ENCODE results near the gene INF2.
"Not testable (repeated sequence)": the region's sequence is repeated elsewhere in the genome, so short reads cannot be mapped to it uniquely, and the experiment has no call there.

INF2 gene

DNA sequence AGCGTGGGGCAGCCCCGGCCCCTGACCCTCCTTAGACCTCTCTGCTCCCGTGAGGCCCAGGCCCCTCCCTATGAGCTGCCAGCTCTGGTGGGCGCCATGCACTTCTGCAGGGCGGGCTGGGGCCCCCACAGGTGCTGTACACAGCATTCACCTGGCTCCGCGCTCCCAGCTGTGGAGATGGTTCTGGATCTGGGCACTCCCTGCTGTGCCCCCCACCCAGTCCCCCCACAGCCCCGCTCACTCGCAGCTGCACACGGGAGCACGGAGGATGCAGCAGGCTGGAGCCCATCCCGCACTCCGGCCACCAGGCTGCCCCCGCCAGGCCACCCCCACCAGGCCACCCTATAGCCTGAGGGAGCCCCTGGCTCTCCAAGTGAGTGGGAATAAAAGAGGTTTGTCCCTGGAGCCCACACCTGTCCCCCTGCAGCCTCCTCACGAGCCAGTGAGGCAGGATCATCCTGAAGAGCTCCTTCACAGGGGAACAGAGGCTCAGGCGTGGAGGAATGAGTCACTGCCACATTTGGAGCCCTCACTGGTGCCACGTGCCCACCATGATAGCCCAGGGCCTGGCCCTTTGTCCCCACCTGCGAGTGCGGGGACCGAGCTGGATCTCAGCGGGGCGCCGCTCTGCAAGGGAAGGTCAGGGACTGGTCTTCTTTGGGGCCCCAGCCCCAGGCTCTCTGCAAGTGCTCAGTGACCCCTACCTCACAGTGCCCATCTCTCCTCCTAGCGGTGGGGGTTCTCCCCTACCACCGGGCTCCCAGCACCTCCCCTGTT is 36.5 kb downstream of the INF2 start:
- H3K4me1 ChIP-seq (ENCODE audit: low read length): peaks cover 10% of the 10 kb centered on the region; the same call in 1 of the 2 replicates
- no peak overlapping the region for H3K9ac ChIP-seq (ENCODE audit: low read length)
- no peaks in the 10 kb centered on the region for H3K79me2 ChIP-seq (ENCODE audit: low read length)
- TF ChIP-seq EZH2 (optimal IDR thresholded peaks at IDR 0.05; ENCODE audit: low read depth, low read length): no peak
- TF ChIP-seq, protein P1, sequence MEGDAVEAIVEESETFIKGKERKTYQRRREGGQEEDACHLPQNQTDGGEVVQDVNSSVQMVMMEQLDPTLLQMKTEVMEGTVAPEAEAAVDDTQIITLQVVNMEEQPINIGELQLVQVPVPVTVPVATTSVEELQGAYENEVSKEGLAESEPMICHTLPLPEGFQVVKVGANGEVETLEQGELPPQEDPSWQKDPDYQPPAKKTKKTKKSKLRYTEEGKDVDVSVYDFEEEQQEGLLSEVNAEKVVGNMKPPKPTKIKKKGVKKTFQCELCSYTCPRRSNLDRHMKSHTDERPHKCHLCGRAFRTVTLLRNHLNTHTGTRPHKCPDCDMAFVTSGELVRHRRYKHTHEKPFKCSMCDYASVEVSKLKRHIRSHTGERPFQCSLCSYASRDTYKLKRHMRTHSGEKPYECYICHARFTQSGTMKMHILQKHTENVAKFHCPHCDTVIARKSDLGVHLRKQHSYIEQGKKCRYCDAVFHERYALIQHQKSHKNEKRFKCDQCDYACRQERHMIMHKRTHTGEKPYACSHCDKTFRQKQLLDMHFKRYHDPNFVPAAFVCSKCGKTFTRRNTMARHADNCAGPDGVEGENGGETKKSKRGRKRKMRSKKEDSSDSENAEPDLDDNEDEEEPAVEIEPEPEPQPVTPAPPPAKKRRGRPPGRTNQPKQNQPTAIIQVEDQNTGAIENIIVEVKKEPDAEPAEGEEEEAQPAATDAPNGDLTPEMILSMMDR (IDR thresholded peaks at IDR 0.05; ENCODE audit: low read length): no peak
- no peak for TF ChIP-seq EZH2phosphoT487 (IDR thresholded peaks at IDR 0.05; ENCODE audit: low read length)
- H4K20me1 ChIP-seq (ENCODE audit: insufficient read depth, low read length): no peaks in the 10 kb centered on the region
- H3K36me3 ChIP-seq (replicated peaks; ENCODE audit: insufficient read depth, low read length): no peaks in the 10 kb centered on the region
- no peak for DNase-seq
- H3K9me3 ChIP-seq (replicated peaks; ENCODE audit: insufficient read depth, low read length): no peaks in the 10 kb centered on the region
- H3F3A ChIP-seq (ENCODE audit: insufficient read depth, low read length): no peaks in the 10 kb centered on the region
- H2AFZ ChIP-seq (ENCODE audit: low read length): no peak overlapping the region
- H3K9me2 ChIP-seq (replicated peaks; ENCODE audit: insufficient read depth, low read length): no peaks in the 10 kb centered on the region
- no peak overlapping the region for H3K4me2 ChIP-seq (ENCODE audit: low read depth, low read length)
- no peak overlapping the region for H3K27ac ChIP-seq (ENCODE audit: low read length)
- H3K27me3 ChIP-seq (replicated peaks; ENCODE audit: insufficient read depth, low read length): peaks cover 32% of the 10 kb centered on the region
- H3K4me3 ChIP-seq (ENCODE audit: low read length): no peak overlapping the region

DNA sequence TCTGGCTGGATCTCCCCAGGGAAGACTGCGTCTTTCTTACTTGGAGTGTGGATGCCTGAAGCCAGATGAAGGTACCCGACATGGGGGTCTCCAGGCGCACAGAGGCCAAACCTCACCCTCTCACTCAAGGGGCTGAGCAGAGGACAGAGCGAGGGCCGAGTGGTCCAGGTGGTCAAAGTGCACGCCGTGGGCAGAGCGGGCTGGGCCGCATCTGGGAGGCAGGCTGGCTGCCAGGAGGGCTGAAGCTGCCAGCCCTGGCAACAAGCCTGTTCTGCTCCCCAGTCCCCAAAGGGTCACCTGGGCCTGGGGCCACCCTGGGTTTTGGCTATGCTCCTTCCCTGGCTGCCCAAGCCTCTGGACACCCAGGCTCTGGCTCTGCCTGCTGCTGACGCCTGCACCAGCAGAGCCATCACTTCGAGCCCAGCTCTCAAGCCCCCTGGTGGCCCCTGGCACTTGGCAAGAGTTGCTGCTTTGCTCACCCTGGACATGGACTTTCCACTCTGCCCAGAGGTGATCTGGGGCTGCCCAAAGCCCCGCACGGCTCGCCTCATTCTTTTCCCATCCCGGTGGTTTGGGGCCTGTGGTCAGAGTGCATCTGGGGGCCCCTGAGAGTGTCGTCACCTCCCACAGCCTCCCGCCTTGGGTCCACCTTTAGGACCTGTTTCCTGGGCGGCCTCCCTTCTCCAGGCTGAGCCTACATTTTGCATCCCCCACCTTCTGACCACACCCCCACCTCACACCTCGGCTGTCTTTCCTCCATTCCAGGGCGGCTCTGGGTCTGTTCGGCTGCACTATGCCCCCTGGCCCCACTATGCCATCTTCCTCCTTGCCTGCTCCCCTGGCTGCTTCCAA is 37.4 kb downstream of the INF2 start:
- no peak for TF ChIP-seq EZH2 (optimal IDR thresholded peaks at IDR 0.05; ENCODE audit: low read depth, low read length)
- TF ChIP-seq, protein P1 (IDR thresholded peaks at IDR 0.05; ENCODE audit: low read length): no peak
- Histone ChIP-seq H3K9me2 (replicated peaks; ENCODE audit: insufficient read depth, low read length) (no peaks in the 10 kb centered on the region), H3K36me3 (replicated peaks; ENCODE audit: insufficient read depth, low read length) (no peaks in the 10 kb centered on the region), H3K9ac (ENCODE audit: low read length) (no peak overlapping the region), H3K79me2 (ENCODE audit: low read length) (no peaks in the 10 kb centered on the region), H3K4me1 (ENCODE audit: low read length) (peaks cover 7% of the 10 kb centered on the region; the same call in 1 of the 2 replicates), H3F3A (ENCODE audit: insufficient read depth, low read length) (no peaks in the 10 kb centered on the region), H3K4me3 (ENCODE audit: low read length) (no peak overlapping the region), H3K27me3 (replicated peaks; ENCODE audit: insufficient read depth, low read length) (peaks cover 32% of the 10 kb centered on the region), H2AFZ (ENCODE audit: low read length) (no peak overlapping the region), H3K4me2 (ENCODE audit: low read depth, low read length) (no peak overlapping the region), H4K20me1 (ENCODE audit: insufficient read depth, low read length) (no peaks in the 10 kb centered on the region), H3K27ac (ENCODE audit: low read length) (no peak overlapping the region), H3K9me3 (replicated peaks; ENCODE audit: insufficient read depth, low read length) (no peaks in the 10 kb centered on the region)
- no peak for DNase-seq

DNA sequence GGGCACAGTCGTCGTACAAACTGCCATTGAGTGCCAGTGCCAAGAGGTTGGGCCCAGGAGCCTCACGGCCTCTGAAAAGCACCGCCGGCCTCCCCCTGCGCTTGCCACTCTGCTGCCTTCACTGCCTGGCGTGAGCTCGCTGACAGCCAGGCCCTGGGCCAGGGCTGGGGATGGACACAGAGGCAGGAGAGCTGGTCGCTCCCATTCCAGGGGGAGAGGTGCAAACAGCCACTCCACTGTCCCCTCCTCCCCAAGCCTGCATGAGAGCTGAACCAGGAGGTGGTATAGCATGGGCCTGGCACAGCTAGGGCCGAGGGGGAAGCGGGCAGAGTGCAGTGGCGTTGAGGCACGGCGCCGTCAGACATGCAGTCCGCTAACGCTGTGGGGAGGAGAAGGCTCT is 39.2 kb downstream of the INF2 start:
- no peaks in the 10 kb centered on the region for H3K4me1 ChIP-seq (ENCODE audit: low read length)
- no peaks in the 10 kb centered on the region for H3K79me2 ChIP-seq (ENCODE audit: low read length)
- H3K9ac ChIP-seq (ENCODE audit: low read length): no peak overlapping the region
- no peaks in the 10 kb centered on the region for H3K9me2 ChIP-seq (replicated peaks; ENCODE audit: insufficient read depth, low read length)
- no peaks in the 10 kb centered on the region for H3K36me3 ChIP-seq (replicated peaks; ENCODE audit: insufficient read depth, low read length)
- H3F3A ChIP-seq (ENCODE audit: insufficient read depth, low read length): no peaks in the 10 kb centered on the region
- H2AFZ ChIP-seq (ENCODE audit: low read length): no peak overlapping the region
- no peaks in the 10 kb centered on the region for H3K9me3 ChIP-seq (replicated peaks; ENCODE audit: insufficient read depth, low read length)
- TF ChIP-seq EZH2phosphoT487 (IDR thresholded peaks at IDR 0.05; ENCODE audit: low read length) (no peak), EZH2 (optimal IDR thresholded peaks at IDR 0.05; ENCODE audit: low read depth, low read length) (no peak)
- TF ChIP-seq, protein P1 (IDR thresholded peaks at IDR 0.05; ENCODE audit: low read length): no peak
- H3K27ac ChIP-seq (ENCODE audit: low read length): no peak overlapping the region
- H3K27me3 ChIP-seq (replicated peaks; ENCODE audit: insufficient read depth, low read length): peaks cover 32% of the 10 kb centered on the region
- no peaks in the 10 kb centered on the region for H4K20me1 ChIP-seq (ENCODE audit: insufficient read depth, low read length)
- no peak overlapping the region for H3K4me2 ChIP-seq (ENCODE audit: low read depth, low read length)
- DNase-seq: no peak
- H3K4me3 ChIP-seq (ENCODE audit: low read length): no peak overlapping the region

DNA sequence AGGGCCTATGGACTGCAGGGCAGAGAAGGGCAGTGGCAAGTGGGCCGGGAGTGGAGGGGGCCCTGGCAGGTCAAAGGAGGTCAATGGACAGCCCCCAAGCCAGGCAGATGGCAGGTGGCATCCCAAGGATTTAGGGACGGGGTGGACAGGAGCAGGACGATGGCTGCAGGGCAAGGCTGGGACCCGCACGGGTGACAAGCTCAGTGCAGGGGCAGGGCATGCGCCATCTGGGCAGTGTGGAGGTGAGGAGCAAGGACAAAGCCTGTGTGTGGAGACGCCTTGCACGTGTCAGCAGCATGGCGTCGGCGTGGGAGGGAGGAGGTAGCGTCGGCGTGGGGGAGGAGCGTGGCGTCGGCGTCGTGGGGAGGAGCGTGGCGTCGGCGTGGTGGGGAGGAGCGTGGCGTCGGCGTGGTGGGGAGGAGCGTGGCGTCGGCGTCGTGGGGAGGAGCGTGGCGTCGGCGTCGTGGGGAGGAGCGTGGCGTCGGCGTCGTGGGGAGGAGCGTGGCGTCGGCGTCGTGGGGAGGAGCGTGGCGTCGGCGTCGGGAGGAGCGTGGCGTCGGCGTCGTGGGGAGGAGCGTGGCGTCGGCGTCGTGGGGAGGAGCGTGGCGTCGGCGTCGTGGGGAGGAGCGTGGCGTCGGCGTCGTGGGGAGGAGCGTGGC is 39.9 kb downstream of the INF2 start:
- not testable (repeated sequence) for H3K9me3 ChIP-seq (replicated peaks; ENCODE audit: insufficient read depth, low read length); H3K36me3 ChIP-seq (replicated peaks; ENCODE audit: insufficient read depth, low read length); H3K9me2 ChIP-seq (replicated peaks; ENCODE audit: insufficient read depth, low read length); H3K27ac ChIP-seq (ENCODE audit: low read length); H2AFZ ChIP-seq (ENCODE audit: low read length); H3K4me3 ChIP-seq (ENCODE audit: low read length); H3F3A ChIP-seq (ENCODE audit: insufficient read depth, low read length); H3K9ac ChIP-seq (ENCODE audit: low read length); H3K79me2 ChIP-seq (ENCODE audit: low read length); DNase-seq; H4K20me1 ChIP-seq (ENCODE audit: insufficient read depth, low read length); H3K4me1 ChIP-seq (ENCODE audit: low read length); H3K4me2 ChIP-seq (ENCODE audit: low read depth, low read length)
- H3K27me3 ChIP-seq (replicated peaks; ENCODE audit: insufficient read depth, low read length): peaks cover 32% of the 10 kb centered on the region

Measured in MM.1S (cell line).